CD4-positive, alpha-beta T cell treated with Interleukin-17A for 4 hours (primary cell): ENCODE results near the gene HABP4.

ENCODE experiments used
- DNase-seq: peaks from one replicate; pipeline ENCODE4 v3.0.0-alpha.2; 2020; ENCODE audit warnings: mixed read lengths

The HABP4 gene

GRCh38 chr9:96449845-96450612, at the start of gene HABP4:
HABP4 (plus strand) TSS chr9:96450169; CDS start chr9:96450280, 111 bp downstream.
- peak; percentile 99 for DNase-seq

- DNase-seq, result no peak
Observed at GRCh38 chr9:96408409-96409280, 41.3 kb upstream of the HABP4 start.

GRCh38 chr9:96411129-96411838, 38.7 kb upstream of the HABP4 start:
- no peak for DNase-seq

GRCh38 chr9:96412174-96412913, 37.6 kb upstream of the HABP4 start:
- no peak for DNase-seq

GRCh38 chr9:96413302-96414221, 36.4 kb upstream of the HABP4 start:
- peak; percentile 50 for DNase-seq

- peak; percentile 95 for DNase-seq
Observed at GRCh38 chr9:96417051-96417586, 32.9 kb upstream of the HABP4 start.

GRCh38 chr9:96417661-96418082, 32.3 kb upstream of the HABP4 start:
- no peak for DNase-seq

- DNase-seq, result peak; percentile 96
Observed at GRCh38 chr9:96418083-96418919, 31.7 kb upstream of the HABP4 start, which contains the start of gene ZNF367. ZNF367 (minus strand) TSS chr9:96418370; CDS start chr9:96418032, 338 bp downstream.

- DNase-seq, result peak; percentile 65
Observed at GRCh38 chr9:96418920-96419690, 30.9 kb upstream of the HABP4 start.

GRCh38 chr9:96419691-96419969, 30.3 kb upstream of the HABP4 start:
- DNase-seq, result no peak

- DNase-seq, result peak; percentile 42
Observed at GRCh38 chr9:96420468-96421219, 29.3 kb upstream of the HABP4 start.

- no peak for DNase-seq
Observed at GRCh38 chr9:96423322-96423984, 26.5 kb upstream of the HABP4 start.

- no peak for DNase-seq
Observed at GRCh38 chr9:96423985-96424336, 26.0 kb upstream of the HABP4 start.

- no peak for DNase-seq
Observed at GRCh38 chr9:96425500-96426169, 24.3 kb upstream of the HABP4 start.

GRCh38 chr9:96429732-96430131, 20.2 kb upstream of the HABP4 start:
- no peak for DNase-seq

GRCh38 chr9:96430377-96430776, 19.6 kb upstream of the HABP4 start:
- DNase-seq, result no peak

- DNase-seq, result no peak
Observed at GRCh38 chr9:96435345-96435744, 14.6 kb upstream of the HABP4 start.

- DNase-seq, result no peak
Observed at GRCh38 chr9:96436063-96436455, 13.9 kb upstream of the HABP4 start.
